Measurements from ENCODE around the gene SLC25A23.

- TF ChIP-seq GATA2 (IDR thresholded peaks at IDR 0.05; ENCODE audit: low read depth, low read length) (no peak), GATA3 (IDR thresholded peaks at IDR 0.05; ENCODE audit: low read depth, low read length) (no peak)
These were observed 7.9 kb downstream of the SLC25A23 start for GRCh38 chr19:6451583-6452222.
